ENCODE data around the gene ADD3. TPM values are rescaled to one million over a fixed set of nuclear protein-coding genes. Genes with fewer than 3 reads are reported as not detected.
"Not testable (repeated sequence)": the region's sequence is repeated elsewhere in the genome, so short reads cannot be mapped to it uniquely, and the experiment has no call there.

The ADD3 gene
- total RNA-seq, 2 donors from 2014 or later, result 183 to 241 TPM

DNA sequence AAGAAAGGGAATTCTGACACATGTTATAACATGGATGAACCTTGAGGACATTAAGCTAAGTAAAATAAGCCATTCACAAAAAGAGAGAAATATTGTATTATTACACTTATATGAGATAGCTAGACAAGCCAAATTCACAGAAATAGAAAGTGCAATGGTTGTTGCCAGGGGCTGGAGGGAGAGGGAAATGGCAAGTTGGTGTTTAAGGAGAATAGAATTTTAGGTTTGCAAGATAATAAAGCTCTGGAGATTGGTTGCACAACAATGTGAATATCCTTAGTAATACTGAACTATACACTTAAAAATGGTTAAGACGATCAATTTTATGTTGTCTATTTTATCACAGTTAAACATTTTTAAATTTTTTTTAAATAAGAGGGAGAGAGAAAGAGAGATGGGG lies 25.0 kb upstream of the ADD3 start:
- Mint-ChIP-seq H3K27ac (no peak overlapping the region), H3K4me3 (no peak overlapping the region), H3K4me1 (peaks cover 16% of the 10 kb centered on the region), H3K9me3 (peaks cover 16% of the 10 kb centered on the region), H3K27me3 (ENCODE audit: insufficient read depth) (no peaks in the 10 kb centered on the region), H3K36me3 (ENCODE audit: low read depth) (peaks cover 3% of the 10 kb centered on the region)
- H3K4me1 ChIP-seq (ENCODE audit: control insufficient read depth, insufficient read depth, low read length), result no peaks in the 10 kb centered on the region
- no peaks in the 10 kb centered on the region for H3K27me3 ChIP-seq (ENCODE audit: control insufficient read depth, insufficient read depth, low read length, poor library complexity, severe bottlenecking)
- no peak overlapping the region for H3K4me3 ChIP-seq (ENCODE audit: low read length)
- no peak for TF ChIP-seq CTCF (conservative IDR thresholded peaks at IDR 0.05)
- no peaks in the 10 kb centered on the region for H3K36me3 ChIP-seq (ENCODE audit: control insufficient read depth, insufficient read depth, low read length)
- no peak for DNase-seq
- no CpG with 5 or more reads among the region's 1 CpG for WGBS, 2 experiments (ENCODE audit: insufficient coverage in 1 of 2, insufficient read length in 1 of 2)
- H3K9ac ChIP-seq (ENCODE audit: extremely low read depth, low read length, poor library complexity, severe bottlenecking), result no peak overlapping the region
- peaks cover 10% of the 10 kb centered on the region for H3K9me3 ChIP-seq (ENCODE audit: control insufficient read depth, low read length)
- no peak overlapping the region for H3K27ac ChIP-seq (ENCODE audit: low read depth, low read length)

DNA sequence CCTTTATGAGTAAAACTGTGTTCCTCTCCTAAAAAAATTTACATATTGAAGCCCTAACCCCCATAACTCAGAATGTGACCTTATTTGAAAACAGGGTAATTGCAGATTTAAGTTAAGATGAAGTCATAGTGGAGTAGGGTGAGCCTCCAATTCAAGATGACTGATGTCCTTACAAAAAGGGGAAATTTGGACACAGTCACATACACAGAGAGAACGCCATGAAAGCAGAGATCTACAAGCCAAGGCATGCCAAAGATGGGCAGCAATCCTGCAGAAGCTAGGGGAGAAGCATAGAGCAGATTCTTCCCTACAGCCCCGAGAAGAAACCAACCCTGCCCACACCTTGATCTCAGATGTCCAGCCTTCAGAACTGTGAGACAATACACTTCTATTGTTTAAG lies 23.8 kb upstream of the ADD3 start:
- no peaks in the 10 kb centered on the region for H3K27me3 Mint-ChIP-seq (ENCODE audit: insufficient read depth)
- 92 to 97% methylated on average over 2 of the region's 2 CpGs for WGBS, 2 experiments (ENCODE audit: insufficient coverage in 1 of 2, insufficient read length in 1 of 2)
- no peaks in the 10 kb centered on the region for H3K4me1 ChIP-seq (ENCODE audit: control insufficient read depth, insufficient read depth, low read length)
- H3K27me3 ChIP-seq (ENCODE audit: control insufficient read depth, insufficient read depth, low read length, poor library complexity, severe bottlenecking), result no peaks in the 10 kb centered on the region
- H3K27ac Mint-ChIP-seq, result no peak overlapping the region
- H3K9me3 ChIP-seq (ENCODE audit: control insufficient read depth, low read length), result peaks cover 10% of the 10 kb centered on the region
- H3K4me3 ChIP-seq (ENCODE audit: low read length), result no peak overlapping the region
- peaks cover 16% of the 10 kb centered on the region for H3K9me3 Mint-ChIP-seq
- H3K36me3 ChIP-seq (ENCODE audit: control insufficient read depth, insufficient read depth, low read length), result no peaks in the 10 kb centered on the region
- no peak for TF ChIP-seq CTCF (conservative IDR thresholded peaks at IDR 0.05)
- H3K27ac ChIP-seq (ENCODE audit: low read depth, low read length), result no peak overlapping the region
- H3K4me1 Mint-ChIP-seq, result peaks cover 10% of the 10 kb centered on the region
- H3K4me3 Mint-ChIP-seq, result no peak overlapping the region
- H3K9ac ChIP-seq (ENCODE audit: extremely low read depth, low read length, poor library complexity, severe bottlenecking), result no peak overlapping the region
- DNase-seq, result no peak
- peaks cover 3% of the 10 kb centered on the region for H3K36me3 Mint-ChIP-seq (ENCODE audit: low read depth)

- H3K27me3 Mint-ChIP-seq (ENCODE audit: insufficient read depth); H3K9me3 ChIP-seq (ENCODE audit: control insufficient read depth, low read length); H3K4me3 Mint-ChIP-seq; H3K27ac Mint-ChIP-seq; H3K27me3 ChIP-seq (ENCODE audit: control insufficient read depth, insufficient read depth, low read length, poor library complexity, severe bottlenecking); H3K4me3 ChIP-seq (ENCODE audit: low read length); H3K4me1 ChIP-seq (ENCODE audit: control insufficient read depth, insufficient read depth, low read length); H3K9ac ChIP-seq (ENCODE audit: extremely low read depth, low read length, poor library complexity, severe bottlenecking); H3K4me1 Mint-ChIP-seq; H3K36me3 ChIP-seq (ENCODE audit: control insufficient read depth, insufficient read depth, low read length); DNase-seq; H3K27ac ChIP-seq (ENCODE audit: low read depth, low read length); H3K36me3 Mint-ChIP-seq (ENCODE audit: low read depth): not testable (repeated sequence)
- WGBS, 2 experiments (ENCODE audit: insufficient coverage in 1 of 2, insufficient read length in 1 of 2), result 75% methylated on average over 1 of the region's 3 CpGs; no CpG with 5 or more reads in 1 of the 2 experiments
- peaks cover 16% of the 10 kb centered on the region for H3K9me3 Mint-ChIP-seq
Measured at GRCh38 chr10:109985768-109986167, 22.0 kb upstream of the ADD3 start.
